PC-9 (cell line): ENCODE measurements around the gene UCHL3. TPM values are rescaled to one million over a fixed set of nuclear protein-coding genes. Genes with fewer than 3 reads are reported as not detected.

Source experiments
- BruUV-seq: library from RNA; stranded (reverse); fragments of 400-500 nt; replicated peaks from 2 replicates; lab custom pipeline; 2021; lab: Mats Ljungman, UMichigan
- CTCF ChIA-PET: fragments of 300-600 bp; sonication (Branson Sonifier 250); formaldehyde crosslinking; loops from one replicate; lab custom pipeline; 2022; ENCODE audit warnings: antibody characterized with exemption; lab: Charles Lee
- POLR2A ChIA-PET: fragments of 300-600 bp; sonication (Branson Sonifier 250); formaldehyde crosslinking; loops from one replicate; lab custom pipeline; 2022; ENCODE audit warnings: antibody characterized with exemption; ENCODE audit not compliant: unreplicated experiment; lab: Charles Lee
- DNase-seq, 2 experiments: peaks; one replicate each; pipeline versions ENCODE4 v3.0.0 to v3.0.0-alpha.2; 2015 to 2022; ENCODE audit warnings: mixed read lengths in 1 of 2
- H2AFZ ChIP-seq: fragments of 200-600 bp; sonication (generic); 2 replicates; pipeline ENCODE4 v1.8.1; 2017; ENCODE audit warnings: antibody characterized with exemption
- H3F3A ChIP-seq: fragments of 200-600 bp; sonication (generic); 2 replicates; pipeline ENCODE4 v1.8.1; 2017; ENCODE audit warnings: antibody characterized with exemption, mild to moderate bottlenecking, low read depth; ENCODE audit not compliant: insufficient read depth
- H3K27ac ChIP-seq: fragments of 200-600 bp; sonication (generic); 2 replicates; pipeline ENCODE4 v1.6.1; 2016; ENCODE audit warnings: mixed run types
- H3K27me3 ChIP-seq: fragments of 200-600 bp; sonication (generic); 2 replicates; pipeline ENCODE4 v1.6.1; 2016; ENCODE audit warnings: low read depth, mixed run types; ENCODE audit not compliant: insufficient read depth
- H3K36me3 ChIP-seq: fragments of 200-600 bp; sonication (generic); 2 replicates; pipeline ENCODE4 v1.6.1; 2016; ENCODE audit warnings: low read depth, mixed run types
- H3K4me1 ChIP-seq: fragments of 200-600 bp; sonication (generic); replicated peaks from 2 replicates; pipeline ENCODE4 v1.6.1; 2016; ENCODE audit warnings: mixed run types; ENCODE audit not compliant: insufficient read depth
- H3K4me2 ChIP-seq: fragments of 200-600 bp; sonication (generic); 2 replicates; pipeline ENCODE4 v1.6.1; 2017; ENCODE audit warnings: mixed run types
- H3K4me3 ChIP-seq: fragments of 200-600 bp; sonication (generic); 2 replicates; pipeline ENCODE4 v1.6.1; 2016; ENCODE audit warnings: mixed run types
- H3K79me2 ChIP-seq: fragments of 200-600 bp; sonication (generic); 2 replicates; pipeline ENCODE4 v1.6.1; 2017; ENCODE audit warnings: low read depth, mixed run types
- H3K9me2 ChIP-seq: fragments of 200-600 bp; sonication (generic); 2 replicates; pipeline ENCODE4 v1.8.1; 2017; ENCODE audit warnings: mild to moderate bottlenecking; ENCODE audit not compliant: insufficient read depth
- H3K9me3 ChIP-seq: fragments of 200-600 bp; sonication (generic); 2 replicates; pipeline ENCODE4 v1.8.1; 2016; ENCODE audit warnings: low read depth; ENCODE audit not compliant: insufficient read depth
- H4K20me1 ChIP-seq: fragments of 200-600 bp; sonication (generic); 2 replicates; pipeline ENCODE4 v1.8.1; 2017; ENCODE audit not compliant: insufficient read depth
- EZH2 ChIP-seq: fragments of 200-600 bp; sonication (generic); IDR thresholded peaks from 2 replicates; pipeline ENCODE4 v1.8.0; 2017; ENCODE audit warnings: antibody characterized with exemption, low read depth
- intact Hi-C: fragments of 100-400 bp; cut with micrococcal nuclease; formaldehyde crosslinking; loops from one replicate; pipeline ENCODE4 v1.10.0; 2022; ENCODE audit not compliant: unreplicated experiment
- total RNA-seq: library from RNA; stranded (reverse); gene quantifications from 2 replicates; pipeline ENCODE4 v1.2.3, GENCODE V29; 2021
- TF ChIP-seq, protein P1 (sequence below): fragments of 200-600 bp; sonication (generic); conservative IDR thresholded peaks from 2 replicates; pipeline ENCODE4 v1.6.1; 2017; ENCODE audit warnings: mixed run types, antibody characterized with exemption, mild to moderate bottlenecking, moderate library complexity

The UCHL3 gene
- total RNA-seq, 1 experiment from 2014 or later: 54.9 TPM

DNA sequence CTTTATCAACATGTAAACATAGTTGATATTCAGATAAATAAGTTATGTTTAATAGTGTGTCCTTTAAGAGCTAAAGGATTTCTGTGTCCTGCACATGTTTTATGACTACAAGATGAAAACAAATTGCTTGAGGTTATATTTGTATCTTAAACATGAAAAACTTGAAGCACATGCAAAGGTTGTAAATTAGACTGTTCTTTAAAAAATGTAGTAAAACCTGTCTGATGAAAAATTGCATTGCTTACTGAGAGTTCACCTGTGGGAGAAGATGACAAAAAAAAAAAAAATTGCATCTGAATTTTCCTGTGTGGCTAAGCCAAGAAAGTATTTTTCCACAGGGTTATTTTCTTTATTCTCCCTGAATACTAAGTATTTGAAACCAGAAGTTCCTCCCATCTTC is 60.9 kb downstream of the UCHL3 start:
- Histone ChIP-seq H3F3A (peaks cover 7% of the 10 kb centered on the region; the same call in 1 of the 2 replicates), H3K27ac (peak overlapping the region; percentile 38), H3K79me2 (no peaks in the 10 kb centered on the region), H3K4me1 (peaks cover 19% of the 10 kb centered on the region), H3K4me2 (peak overlapping the region; percentile 34; the same call in 1 of the 2 replicates), H3K4me3 (no peak overlapping the region), H3K9me2 (no peaks in the 10 kb centered on the region), H4K20me1 (no peaks in the 10 kb centered on the region), H3K36me3 (peaks cover 7% of the 10 kb centered on the region; the same call in 1 of the 2 replicates), H2AFZ (no peak overlapping the region), H3K27me3 (no peaks in the 10 kb centered on the region), H3K9me3 (no peaks in the 10 kb centered on the region)
- POLR2A ChIA-PET: no interaction called here
- intact Hi-C loops: no loop called here
- DNase-seq: peak in 1 of 2 experiments; percentile 82
- CTCF ChIA-PET: no interaction called here
- BruUV-seq: no TSS peak
- TF ChIP-seq, protein P1, sequence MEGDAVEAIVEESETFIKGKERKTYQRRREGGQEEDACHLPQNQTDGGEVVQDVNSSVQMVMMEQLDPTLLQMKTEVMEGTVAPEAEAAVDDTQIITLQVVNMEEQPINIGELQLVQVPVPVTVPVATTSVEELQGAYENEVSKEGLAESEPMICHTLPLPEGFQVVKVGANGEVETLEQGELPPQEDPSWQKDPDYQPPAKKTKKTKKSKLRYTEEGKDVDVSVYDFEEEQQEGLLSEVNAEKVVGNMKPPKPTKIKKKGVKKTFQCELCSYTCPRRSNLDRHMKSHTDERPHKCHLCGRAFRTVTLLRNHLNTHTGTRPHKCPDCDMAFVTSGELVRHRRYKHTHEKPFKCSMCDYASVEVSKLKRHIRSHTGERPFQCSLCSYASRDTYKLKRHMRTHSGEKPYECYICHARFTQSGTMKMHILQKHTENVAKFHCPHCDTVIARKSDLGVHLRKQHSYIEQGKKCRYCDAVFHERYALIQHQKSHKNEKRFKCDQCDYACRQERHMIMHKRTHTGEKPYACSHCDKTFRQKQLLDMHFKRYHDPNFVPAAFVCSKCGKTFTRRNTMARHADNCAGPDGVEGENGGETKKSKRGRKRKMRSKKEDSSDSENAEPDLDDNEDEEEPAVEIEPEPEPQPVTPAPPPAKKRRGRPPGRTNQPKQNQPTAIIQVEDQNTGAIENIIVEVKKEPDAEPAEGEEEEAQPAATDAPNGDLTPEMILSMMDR: no peak
- TF ChIP-seq EZH2: no peak

GRCh38 chr13:75612354-75612753 is 62.8 kb downstream of the UCHL3 start:
- H3K9me3 ChIP-seq: no peaks in the 10 kb centered on the region
- TF ChIP-seq, protein P1: no peak
- no peak for TF ChIP-seq EZH2
- no peak overlapping the region for H2AFZ ChIP-seq
- no peaks in the 10 kb centered on the region for H4K20me1 ChIP-seq
- no peaks in the 10 kb centered on the region; the same call in 1 of the 2 replicates for H3K36me3 ChIP-seq
- H3K4me2 ChIP-seq: no peak overlapping the region
- H3K27ac ChIP-seq: no peak overlapping the region
- POLR2A ChIA-PET: no interaction called here
- H3K4me1 ChIP-seq: peaks cover 19% of the 10 kb centered on the region
- H3K79me2 ChIP-seq: no peaks in the 10 kb centered on the region
- CTCF ChIA-PET: no interaction called here
- no peaks in the 10 kb centered on the region for H3K27me3 ChIP-seq
- no peak for DNase-seq
- no TSS peak for BruUV-seq
- H3K9me2 ChIP-seq: no peaks in the 10 kb centered on the region
- H3K4me3 ChIP-seq: no peak overlapping the region
- intact Hi-C loops: no loop called here
- H3F3A ChIP-seq: peaks cover 7% of the 10 kb centered on the region; the same call in 1 of the 2 replicates

- Histone ChIP-seq H2AFZ (no peak overlapping the region), H3K36me3 (no peaks in the 10 kb centered on the region), H3K79me2 (no peaks in the 10 kb centered on the region), H3K9me2 (no peaks in the 10 kb centered on the region), H4K20me1 (no peaks in the 10 kb centered on the region), H3K4me2 (no peak overlapping the region), H3K9me3 (no peaks in the 10 kb centered on the region), H3F3A (no peaks in the 10 kb centered on the region), H3K27me3 (no peaks in the 10 kb centered on the region), H3K4me1 (no peaks in the 10 kb centered on the region), H3K27ac (no peak overlapping the region), H3K4me3 (no peak overlapping the region)
- CTCF ChIA-PET: no interaction called here
- no TSS peak for BruUV-seq
- no peak for TF ChIP-seq EZH2
- TF ChIP-seq, protein P1: no peak
- no peak for DNase-seq
- intact Hi-C loops: no loop called here
- POLR2A ChIA-PET: no interaction called here
These were observed 67.6 kb downstream of the UCHL3 start for GRCh38 chr13:75617230-75617629.
